Loucy (cell line): Measurements from ENCODE around the gene LRRC18.
A peak's percentile ranks its signal among the peaks of the same experiment; 100 is the strongest.

Experiments
- H2AFZ ChIP-seq: fragments of 200-600 bp; sonication (generic); 2 replicates; pipeline ENCODE4 v1.6.0; 2016; ENCODE audit warnings: antibody characterized with exemption, mild to moderate bottlenecking, low read length, moderate library complexity
- H3F3A ChIP-seq: fragments of 200-600 bp; 2 replicates; pipeline ENCODE4 v1.6.0; 2016; ENCODE audit warnings: antibody characterized with exemption, low read depth, mild to moderate bottlenecking
- H3K27me3 ChIP-seq: fragments of 200-600 bp; sonication (generic); 2 replicates; pipeline ENCODE4 v1.6.1; 2014; ENCODE audit warnings: low read length, mild to moderate bottlenecking; ENCODE audit not compliant: insufficient read depth, poor library complexity, severe bottlenecking
- H3K36me3 ChIP-seq: fragments of 200-600 bp; sonication (generic); 2 replicates; pipeline ENCODE4 v1.6.1; 2016; ENCODE audit warnings: low read length; ENCODE audit not compliant: insufficient read depth
- H3K4me1 ChIP-seq: fragments of 200-600 bp; sonication (generic); 2 replicates; pipeline ENCODE4 v1.5.1; 2014; ENCODE audit warnings: low read length, mild to moderate bottlenecking; ENCODE audit not compliant: insufficient read depth, poor library complexity, severe bottlenecking
- H3K4me2 ChIP-seq: fragments of 200-600 bp; sonication (generic); 2 replicates; pipeline ENCODE4 v1.6.0; 2014; ENCODE audit warnings: antibody characterized with exemption, low read length, low read depth, mild to moderate bottlenecking; ENCODE audit not compliant: poor library complexity, severe bottlenecking
- H3K4me3 ChIP-seq: fragments of 200-600 bp; sonication (generic); 2 replicates; pipeline ENCODE4 v1.5.1; 2014; ENCODE audit warnings: low read length, mild to moderate bottlenecking, mixed read lengths; ENCODE audit not compliant: poor library complexity, severe bottlenecking
- H3K79me2 ChIP-seq: fragments of 200-600 bp; sonication (generic); 2 replicates; pipeline ENCODE4 v1.6.1; 2014; ENCODE audit warnings: low read length; ENCODE audit not compliant: insufficient read depth
- H3K9ac ChIP-seq: fragments of 200-600 bp; sonication (generic); 2 replicates; pipeline ENCODE4 v1.6.0; 2014; ENCODE audit warnings: mild to moderate bottlenecking, low read depth, low read length, moderate library complexity; ENCODE audit not compliant: poor library complexity, severe bottlenecking
- H3K9me2 ChIP-seq: fragments of 200-600 bp; sonication (generic); replicated peaks from 2 replicates; pipeline ENCODE4 v1.6.1; 2016; ENCODE audit warnings: low read depth, low read length, mixed read lengths
- H3K9me3 ChIP-seq: fragments of 200-600 bp; sonication (generic); 2 replicates; pipeline ENCODE4 v1.6.1; 2014; ENCODE audit warnings: mild to moderate bottlenecking, antibody characterized with exemption, low read length, low read depth; ENCODE audit not compliant: insufficient read depth
- H4K20me1 ChIP-seq: fragments of 200-600 bp; sonication (generic); 2 replicates; pipeline ENCODE4 v1.6.0; 2014; ENCODE audit warnings: antibody characterized with exemption, low read length, mild to moderate bottlenecking; ENCODE audit not compliant: insufficient read depth, poor library complexity, severe bottlenecking
- CTCF ChIP-seq: fragments of 200-600 bp; sonication (generic); conservative IDR thresholded peaks from 2 replicates; pipeline ENCODE4 v1.5.1; 2014; ENCODE audit warnings: mild to moderate bottlenecking, antibody characterized with exemption, low read length
- EZH2phosphoT487 ChIP-seq: fragments of 200-600 bp; IDR thresholded peaks from 2 replicates; pipeline ENCODE4 v1.6.1; 2018; ENCODE audit warnings: antibody characterized with exemption, mild to moderate bottlenecking, moderate library complexity, borderline replicate concordance

LRRC18 gene

GRCh38 chr10:48976196-48976595 lies 36.6 kb upstream of the LRRC18 start:
- no peak overlapping the region for H3K4me2 ChIP-seq
- H2AFZ ChIP-seq = no peak overlapping the region
- H3K79me2 ChIP-seq = no peaks in the 10 kb centered on the region
- no peaks in the 10 kb centered on the region for H3K36me3 ChIP-seq
- no peaks in the 10 kb centered on the region for H3K9me2 ChIP-seq
- no peaks in the 10 kb centered on the region for H4K20me1 ChIP-seq
- no peak overlapping the region for H3K9ac ChIP-seq
- no peaks in the 10 kb centered on the region for H3K27me3 ChIP-seq
- no peaks in the 10 kb centered on the region for H3K4me1 ChIP-seq
- no peak for TF ChIP-seq EZH2phosphoT487
- TF ChIP-seq CTCF = peak; percentile 61
- H3K9me3 ChIP-seq = no peaks in the 10 kb centered on the region
- no peaks in the 10 kb centered on the region for H3F3A ChIP-seq
- H3K4me3 ChIP-seq = no peak overlapping the region

GRCh38 chr10:48974510-48975156 lies 35.0 kb upstream of the LRRC18 start:
- Histone ChIP-seq H4K20me1 (no peaks in the 10 kb centered on the region), H3K4me1 (peaks cover 4% of the 10 kb centered on the region)

GRCh38 chr10:48973065-48973464 lies 33.4 kb upstream of the LRRC18 start:
- Histone ChIP-seq H3K4me2 (no peak overlapping the region), H3K9ac (no peak overlapping the region), H3F3A (no peaks in the 10 kb centered on the region), H2AFZ (no peak overlapping the region), H4K20me1 (no peaks in the 10 kb centered on the region), H3K9me2 (no peaks in the 10 kb centered on the region), H3K79me2 (no peaks in the 10 kb centered on the region), H3K4me1 (peaks cover 4% of the 10 kb centered on the region), H3K36me3 (no peaks in the 10 kb centered on the region), H3K4me3 (no peak overlapping the region), H3K27me3 (no peaks in the 10 kb centered on the region), H3K9me3 (no peaks in the 10 kb centered on the region)
- TF ChIP-seq EZH2phosphoT487 = no peak
- no peak for TF ChIP-seq CTCF

More at GRCh38 chr10:48974510-48975156, 35.0 kb upstream of the LRRC18 start:
- TF ChIP-seq CTCF (no peak), EZH2phosphoT487 (no peak)
- H2AFZ ChIP-seq = no peak overlapping the region
- H3K9ac ChIP-seq = no peak overlapping the region
- H3K36me3 ChIP-seq = no peaks in the 10 kb centered on the region
- H3K79me2 ChIP-seq = no peaks in the 10 kb centered on the region
- H3K4me2 ChIP-seq = no peak overlapping the region
- no peaks in the 10 kb centered on the region for H3F3A ChIP-seq
- H3K9me2 ChIP-seq = no peaks in the 10 kb centered on the region
- no peaks in the 10 kb centered on the region for H3K27me3 ChIP-seq
- H3K9me3 ChIP-seq = no peaks in the 10 kb centered on the region
- no peak overlapping the region for H3K4me3 ChIP-seq
